ENCODE measurements around the gene SLC35E2B.

Gene SLC35E2B

DNA sequence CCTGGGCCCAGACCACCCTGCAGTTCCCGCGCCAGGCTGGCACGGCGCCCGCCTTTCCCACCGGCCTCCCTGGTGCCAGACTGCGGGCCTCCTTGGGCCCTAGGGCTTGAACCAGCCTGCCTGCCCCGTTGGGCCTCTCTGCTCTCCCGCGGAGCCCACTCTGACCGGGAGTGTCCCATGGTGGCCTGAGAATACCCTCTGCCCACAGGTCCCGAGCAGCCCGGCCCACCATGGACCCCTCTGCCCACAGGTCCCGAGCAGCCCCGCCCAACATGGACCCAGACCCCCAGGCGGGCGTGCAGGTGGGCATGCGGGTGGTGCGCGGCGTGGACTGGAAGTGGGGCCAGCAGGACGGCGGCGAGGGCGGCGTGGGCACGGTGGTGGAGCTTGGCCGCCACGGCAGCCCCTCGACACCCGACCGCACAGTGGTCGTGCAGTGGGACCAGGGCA is 69.4 kb downstream of the SLC35E2B start:
- no peak for DNase-seq

DNA sequence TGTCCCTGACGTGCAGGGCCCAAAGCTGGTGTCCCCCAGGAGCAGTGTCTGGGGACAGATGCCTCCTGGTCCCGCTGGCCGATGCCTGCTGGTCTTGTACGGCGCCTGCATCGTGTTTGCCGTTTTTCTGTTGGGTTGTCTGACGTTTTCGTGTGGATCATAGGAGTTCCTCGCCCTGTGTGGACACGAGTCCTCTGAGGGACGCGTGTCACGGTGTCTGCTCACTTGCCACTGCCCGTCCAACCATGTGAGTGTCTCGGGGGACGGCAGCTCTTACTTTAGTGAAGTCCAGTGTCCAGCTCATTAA is 69.9 kb downstream of the SLC35E2B start:
- no peak for DNase-seq

DNA sequence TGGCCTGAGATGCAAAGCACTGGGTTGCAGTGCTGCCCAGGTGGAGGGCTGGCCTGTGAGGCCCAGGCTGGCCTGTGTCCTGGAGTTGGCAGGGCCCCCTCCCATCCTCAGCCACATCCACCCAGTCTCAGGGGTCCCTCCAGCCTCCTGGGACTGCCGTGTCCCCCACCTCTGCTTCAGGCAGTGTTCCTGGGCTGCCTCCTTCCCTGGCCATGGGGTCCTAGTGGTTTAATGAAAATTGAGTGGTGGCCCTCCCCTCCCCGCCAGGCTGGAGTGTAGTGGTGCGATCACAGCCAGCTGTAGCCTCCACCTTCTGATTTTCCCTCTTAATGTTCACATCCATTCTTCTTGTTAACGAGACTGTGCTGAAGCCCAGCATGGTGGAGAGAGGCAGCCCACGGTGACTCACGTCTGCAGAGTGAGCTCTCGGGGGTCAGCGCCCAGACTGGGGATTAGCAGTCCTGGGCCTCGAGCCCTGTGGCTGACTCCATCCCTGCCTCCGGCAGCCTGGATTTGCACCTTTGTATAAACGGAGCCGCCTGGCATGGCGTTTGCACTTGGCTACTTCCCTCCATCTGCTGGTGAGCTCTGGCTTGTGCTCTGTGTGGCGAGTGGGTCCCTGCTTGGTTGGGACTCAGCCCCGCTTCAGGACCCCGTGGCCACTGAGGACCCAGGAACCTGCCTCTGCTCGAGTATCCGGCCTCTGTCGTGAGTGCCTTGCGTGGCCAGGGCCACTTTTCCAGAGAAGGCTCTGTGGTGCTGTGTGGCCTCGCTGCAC is 70.4 kb downstream of the SLC35E2B start:
- DNase-seq: no peak

DNA sequence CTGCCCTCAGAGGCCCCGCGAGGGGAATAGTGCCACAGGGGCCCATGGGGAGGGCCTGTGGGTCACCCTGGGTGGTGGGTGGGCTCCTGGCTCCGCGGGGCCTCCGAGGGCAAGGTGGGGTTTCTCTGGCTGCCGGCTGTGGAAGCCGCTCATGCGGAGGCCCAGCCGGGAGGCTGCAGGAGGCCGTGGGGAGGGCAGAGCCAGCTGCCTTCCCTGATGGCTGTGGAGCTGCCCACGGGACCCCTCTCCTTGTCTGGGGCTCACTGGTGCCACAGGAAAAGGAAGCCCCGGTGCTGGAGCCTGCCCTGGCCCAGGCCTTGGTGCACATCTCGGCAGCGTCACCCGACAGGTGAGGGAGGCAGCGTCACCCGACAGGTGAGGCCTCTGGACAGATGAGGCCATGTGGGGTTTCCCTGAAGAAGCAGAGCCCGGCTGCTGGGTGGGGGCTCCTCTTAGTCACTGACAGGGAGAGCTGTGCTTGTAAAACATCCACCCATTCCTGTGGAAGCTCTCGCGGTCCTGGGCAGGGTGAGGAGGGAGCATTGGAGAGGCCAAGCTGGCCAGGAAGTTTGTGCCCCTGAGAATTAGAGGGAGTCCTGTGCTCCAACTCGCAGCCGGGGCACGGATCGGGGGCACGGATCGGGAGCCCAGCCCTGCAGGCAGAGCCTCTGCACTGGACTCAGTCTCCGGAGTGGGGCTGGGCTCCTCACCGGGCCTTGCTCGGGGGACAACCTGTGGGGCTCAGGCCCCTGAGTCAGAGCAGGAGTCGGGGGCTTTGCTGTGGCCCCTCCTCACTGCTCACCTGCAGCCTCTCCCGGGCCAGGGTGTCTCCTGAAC is 71.2 kb downstream of the SLC35E2B start:
- no peak for DNase-seq

DNA sequence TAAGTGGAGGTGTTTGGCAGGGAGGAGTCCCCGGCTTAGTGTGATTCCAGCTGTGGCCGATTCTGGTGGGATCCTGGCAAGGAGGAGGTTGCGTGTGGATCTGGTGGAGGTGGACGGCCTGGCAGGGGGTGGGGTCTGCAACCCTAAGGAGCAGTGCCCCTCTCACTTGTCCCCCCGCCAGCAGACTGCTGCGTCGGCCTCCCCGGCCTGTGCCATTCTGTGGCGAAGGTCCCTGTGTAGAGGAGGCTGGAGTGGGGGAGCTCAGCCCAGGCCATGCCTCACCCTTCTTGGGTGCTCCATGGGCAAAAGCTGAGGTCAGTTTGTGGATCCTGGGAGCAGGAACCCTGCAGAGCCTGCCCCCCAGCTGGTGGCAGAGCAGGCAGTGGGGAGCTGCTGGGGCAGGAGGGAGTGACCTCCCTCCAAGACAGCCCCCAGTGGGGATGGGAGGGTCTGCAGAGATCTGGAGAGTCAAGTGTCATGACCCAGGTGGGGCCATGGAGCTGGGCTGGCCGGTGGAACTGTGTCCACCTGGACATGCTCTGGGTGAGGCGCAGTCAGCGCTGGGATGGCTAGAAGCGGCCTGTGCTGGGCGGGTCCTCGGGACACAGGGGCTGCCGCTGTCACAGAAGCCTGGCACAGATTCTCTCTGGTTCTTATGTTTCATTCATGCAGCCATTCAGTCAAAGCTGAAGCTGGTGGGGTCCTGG is 72.0 kb downstream of the SLC35E2B start:
- DNase-seq: no peak

DNA sequence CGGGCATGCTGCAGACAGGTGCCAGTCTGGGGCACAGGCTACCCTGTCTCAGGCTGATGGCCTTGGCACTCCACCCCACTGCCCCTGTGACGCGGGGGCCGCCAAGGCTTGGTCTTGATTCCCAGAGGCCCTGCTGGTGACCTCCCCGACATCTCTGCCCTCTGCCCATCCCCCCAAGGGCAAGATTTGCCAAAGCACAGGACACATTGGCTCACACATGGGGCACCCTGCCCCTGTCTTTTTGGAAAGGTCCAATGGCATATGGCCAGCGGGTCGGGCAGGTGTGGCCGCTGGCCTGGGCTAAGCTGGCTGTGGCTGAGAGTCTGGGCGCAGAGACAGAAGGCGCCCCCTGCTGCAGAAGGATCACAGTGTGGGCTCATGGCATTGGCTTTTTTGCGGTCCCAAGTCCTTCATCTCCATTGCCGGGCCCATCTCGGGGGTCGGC is 72.7 kb downstream of the SLC35E2B start:
- no peak for DNase-seq

DNA sequence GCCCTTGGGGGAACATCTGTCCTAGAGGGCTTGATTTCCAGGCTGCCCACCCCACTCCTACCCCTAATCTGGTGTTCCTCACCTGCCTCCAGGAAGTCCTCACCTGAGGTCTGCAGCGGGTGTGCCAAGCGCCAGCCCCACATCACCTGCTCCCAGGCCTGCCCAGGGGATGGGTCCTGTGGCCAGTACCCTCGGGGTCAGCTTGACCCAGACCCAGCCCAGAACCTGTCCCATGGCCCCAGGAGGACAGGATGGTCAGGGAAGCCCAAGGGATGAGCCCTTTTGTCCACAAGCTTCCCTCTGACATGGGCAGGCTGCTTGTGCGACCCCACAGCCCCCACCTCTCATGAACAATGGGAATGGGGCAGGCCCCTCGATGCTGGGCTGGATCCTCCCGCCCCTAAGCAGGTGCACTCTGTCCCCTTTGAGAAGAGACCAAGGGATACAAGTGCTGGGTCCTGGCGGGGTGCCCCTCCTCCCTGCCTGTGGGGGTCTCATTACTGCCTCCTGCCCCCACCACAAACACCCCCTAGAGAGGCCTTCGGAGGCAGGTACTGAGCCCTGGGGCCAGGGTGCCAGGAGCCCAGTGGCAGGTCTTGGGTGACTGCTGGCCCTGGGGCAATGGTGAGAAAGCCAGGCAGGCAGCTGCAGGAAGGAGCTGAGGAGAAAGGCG is 74.1 kb downstream of the SLC35E2B start:
- DNase-seq: no peak

DNA sequence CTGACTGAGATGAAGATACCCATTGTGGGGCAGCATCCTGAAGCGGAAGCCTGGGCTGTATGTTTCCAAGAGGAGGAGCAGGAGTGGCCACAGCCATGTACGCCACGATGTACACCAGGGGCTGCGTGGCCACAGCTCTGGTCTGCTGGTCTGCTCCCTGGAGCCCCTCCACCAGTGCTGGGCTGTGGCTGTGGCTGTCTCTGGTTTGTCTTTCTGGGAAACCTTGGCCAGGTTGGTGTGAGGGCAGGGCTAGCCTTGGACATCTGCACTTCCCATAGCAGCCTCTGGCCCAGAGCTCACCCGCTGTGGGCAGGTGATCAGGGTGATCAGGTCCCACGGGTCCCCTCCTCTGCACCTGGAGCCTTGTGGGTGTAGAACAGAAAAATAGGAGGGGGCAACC is 74.7 kb downstream of the SLC35E2B start:
- DNase-seq: no peak

DNA sequence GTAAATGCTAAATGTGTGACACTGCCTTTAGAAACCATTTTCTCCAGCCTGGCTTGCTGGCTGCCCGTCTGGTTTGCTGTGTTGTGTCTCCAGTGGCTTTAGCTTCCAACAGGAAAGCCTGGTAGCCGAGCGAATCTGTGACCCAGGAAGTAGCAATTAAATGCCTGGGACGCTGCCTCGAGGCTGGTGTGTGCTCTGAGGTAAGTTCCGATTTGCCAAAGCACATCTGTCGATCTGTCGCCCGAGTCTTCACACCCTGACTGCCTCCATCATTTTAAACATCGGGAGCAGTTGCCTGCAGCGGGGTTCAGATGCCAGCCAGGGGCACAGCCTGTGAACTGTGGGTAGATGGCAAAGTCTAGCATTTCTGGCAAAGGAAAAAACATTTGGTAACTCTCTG is 75.1 kb downstream of the SLC35E2B start:
- no peak for DNase-seq

DNA sequence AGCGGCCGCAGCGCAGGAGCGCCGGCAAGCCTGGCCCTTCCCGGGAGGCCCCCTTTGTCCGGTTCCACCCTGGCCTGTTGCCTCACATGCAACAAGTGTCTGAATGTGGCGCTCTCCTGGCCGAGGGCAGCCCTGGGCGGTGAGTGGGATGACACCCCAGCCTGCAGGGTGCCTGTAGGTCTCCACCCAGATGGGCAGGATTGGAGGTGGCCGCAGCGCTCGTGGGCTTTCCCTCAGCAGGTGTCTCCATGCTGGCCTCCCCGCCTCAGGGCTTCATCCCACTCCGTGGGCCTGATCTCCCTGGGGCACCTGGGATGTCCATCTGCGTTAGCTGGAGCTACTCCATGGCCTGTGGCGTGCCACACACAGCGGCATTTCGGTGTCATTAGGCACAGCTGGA is 75.8 kb downstream of the SLC35E2B start:
- no peak for DNase-seq

DNA sequence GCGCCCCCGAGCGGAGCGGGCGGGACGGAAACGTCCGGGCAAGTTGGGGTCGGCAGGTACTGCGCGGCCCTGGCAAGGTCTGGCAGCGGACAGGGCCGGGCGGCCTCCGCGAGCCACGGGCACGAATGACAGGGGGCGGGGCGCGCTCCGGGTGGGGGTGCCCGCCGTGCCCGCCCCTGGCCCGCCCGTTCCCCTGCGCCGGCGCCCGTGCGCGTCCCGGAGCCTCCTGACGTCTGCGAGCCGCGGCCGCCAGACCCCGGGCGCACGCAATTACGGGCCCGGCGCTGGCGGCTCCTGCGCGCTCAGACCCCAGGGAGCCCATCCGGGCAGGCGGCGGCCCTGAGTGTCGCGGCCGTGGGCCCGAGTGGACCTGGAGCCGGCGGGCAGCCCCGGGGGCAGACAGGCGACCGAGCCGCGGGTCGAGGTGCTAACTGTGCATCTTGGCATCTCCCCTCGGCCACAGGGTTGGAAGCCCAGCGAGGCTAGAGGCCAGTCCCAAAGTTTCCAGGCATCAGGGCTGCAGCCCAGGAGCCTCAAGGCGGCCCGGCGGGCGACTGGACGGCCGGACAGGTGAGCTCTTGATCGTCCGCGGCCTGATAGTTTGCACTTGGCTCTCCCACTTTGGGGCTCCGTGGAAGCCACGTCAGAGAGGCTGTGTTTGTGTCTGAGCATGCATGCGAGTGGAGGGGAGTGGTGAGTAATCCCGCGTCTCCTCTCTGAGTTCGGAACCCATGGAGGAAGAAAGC is 76.4 kb downstream of the SLC35E2B start:
- no peak for DNase-seq

DNA sequence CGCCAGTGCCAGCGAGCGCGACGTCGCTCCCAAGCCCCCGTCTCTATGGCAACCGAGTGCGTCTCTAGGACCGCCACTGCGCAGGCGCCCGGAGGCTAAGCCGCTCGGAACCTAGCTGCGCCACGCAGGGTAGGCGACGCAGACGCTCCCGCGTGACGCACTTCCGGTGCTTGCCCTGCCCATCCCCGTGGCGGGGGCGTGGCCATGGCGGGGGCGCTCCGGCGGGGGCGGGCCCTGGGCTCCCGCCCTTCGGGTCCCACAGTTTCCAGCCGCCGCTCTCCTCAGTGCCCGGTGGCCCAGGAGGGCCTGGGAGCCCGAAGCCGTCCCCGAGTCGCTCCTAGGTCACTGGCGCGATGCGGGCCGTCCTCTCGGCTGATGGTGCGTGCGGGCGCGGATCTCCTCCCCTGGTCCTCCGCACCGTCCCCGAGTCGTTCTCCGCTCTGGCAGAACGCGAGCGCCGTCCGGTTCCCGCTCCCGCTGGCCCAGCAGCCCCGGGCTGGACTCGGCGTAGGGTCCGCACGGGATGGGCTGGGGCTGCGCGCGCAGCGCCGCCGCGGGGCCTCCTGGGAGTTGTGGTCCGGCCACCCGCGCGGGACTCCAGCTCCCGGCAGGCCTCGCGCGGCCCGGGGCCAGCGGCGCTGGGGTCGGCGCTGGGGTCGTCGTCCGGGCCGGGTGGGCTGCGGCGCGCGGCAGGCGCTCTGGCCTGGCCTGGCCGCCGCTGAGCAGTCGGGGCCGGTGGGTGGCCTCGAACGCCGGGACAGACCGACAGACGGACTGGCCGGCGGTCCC is 77.1 kb downstream of the SLC35E2B start, which contains the start of gene MIB2:
Gene MIB2, plus strand, starts transcription at position 245 of the 789 bp plus-strand sequence. CDS start 7,953 bp downstream, outside the sequence.
- DNase-seq: peak; percentile 97

DNA sequence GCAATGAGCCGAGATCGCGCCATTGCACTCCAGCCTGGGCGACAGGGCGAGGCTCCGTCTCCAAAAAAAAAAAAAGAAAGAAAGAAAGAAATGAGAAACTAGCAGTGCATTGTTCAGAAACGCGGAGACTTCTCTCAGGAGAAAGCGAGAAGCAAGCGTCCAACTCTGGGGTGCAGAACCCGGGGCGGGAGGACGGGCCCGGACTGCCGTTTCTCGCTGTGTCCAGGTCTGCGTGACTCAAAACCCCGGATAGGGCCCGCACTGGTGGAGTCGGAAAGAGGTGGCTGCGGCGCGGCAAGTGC is 77.7 kb downstream of the SLC35E2B start:
- DNase-seq: no peak

DNA sequence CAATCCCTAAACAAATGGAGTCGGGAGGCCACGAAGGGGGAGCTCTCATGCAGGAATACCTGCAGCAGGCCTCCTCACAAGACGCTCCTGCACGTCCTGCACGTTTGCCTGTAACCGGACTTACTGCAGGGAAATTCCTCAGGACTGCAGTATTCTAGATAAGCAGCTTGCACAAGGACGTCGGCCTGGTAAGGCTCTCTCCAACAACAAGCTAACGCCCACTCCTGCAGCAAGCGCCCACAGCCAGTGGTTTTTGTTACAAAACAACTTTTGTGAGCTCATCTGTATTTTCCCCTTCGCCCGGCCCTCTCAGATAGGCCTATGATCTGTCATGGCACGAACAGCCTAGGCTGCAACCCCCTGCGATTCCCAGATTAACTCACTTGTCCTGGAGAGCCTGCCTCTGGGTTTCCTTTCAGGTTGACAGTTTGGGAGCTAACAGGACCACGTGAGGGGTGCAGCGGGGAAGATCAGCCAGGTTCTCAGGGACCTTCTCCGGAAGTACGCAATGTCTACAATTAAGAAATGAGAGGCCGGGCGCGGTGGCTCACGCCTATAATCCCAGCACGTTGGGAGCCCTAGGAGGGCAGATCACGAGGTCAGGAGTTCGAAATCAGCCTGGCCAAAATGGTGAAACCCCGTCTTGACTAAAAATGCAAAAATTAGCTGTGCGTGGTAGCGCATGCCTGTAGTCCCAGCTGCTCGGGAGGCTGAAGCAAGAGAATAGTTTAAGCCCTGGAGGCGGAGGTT is 78.2 kb downstream of the SLC35E2B start:
- peak; percentile 47 for DNase-seq

DNA sequence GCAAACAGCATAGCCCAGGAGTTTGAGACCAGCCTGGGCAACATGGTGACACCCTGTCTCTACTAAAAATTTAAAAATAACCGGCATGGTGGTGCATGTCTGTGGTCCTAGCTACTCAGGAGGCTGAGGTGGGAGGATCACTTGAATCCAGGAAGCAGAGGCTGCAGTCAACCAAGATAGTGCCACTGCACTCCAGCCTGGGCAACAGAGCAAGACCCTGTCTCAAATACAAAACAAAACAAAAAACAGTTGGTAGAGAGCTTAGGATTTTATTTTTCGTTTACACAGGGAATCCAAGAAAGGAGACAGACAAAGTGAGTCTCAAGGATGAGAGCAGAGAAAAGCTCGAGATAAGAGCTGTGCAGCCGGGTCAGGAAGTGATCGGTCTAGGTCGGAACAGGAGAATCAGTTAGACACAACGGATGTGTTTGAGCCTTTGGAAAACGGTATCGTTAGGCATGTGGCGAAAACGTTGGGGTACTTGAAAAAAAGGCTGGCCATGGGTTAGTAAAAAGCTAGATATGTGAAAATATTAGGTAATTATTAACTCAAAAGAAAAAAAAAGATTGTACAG is 79.0 kb downstream of the SLC35E2B start:
- DNase-seq: no peak

DNA sequence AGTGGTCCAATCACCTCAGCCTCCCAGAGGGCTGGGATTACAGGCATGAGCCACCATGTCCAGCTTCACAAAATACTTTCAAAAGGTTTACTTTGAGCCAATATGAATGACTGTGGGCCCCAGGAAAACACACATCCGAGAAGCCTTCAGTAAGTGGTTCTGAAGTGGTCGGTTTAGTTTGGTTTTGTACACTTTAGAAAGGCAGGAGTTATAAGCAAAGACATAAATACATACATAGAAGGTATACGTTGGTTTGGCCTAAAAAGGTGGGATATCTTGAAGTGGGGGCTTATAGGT is 80.5 kb downstream of the SLC35E2B start:
- no peak for DNase-seq

DNA sequence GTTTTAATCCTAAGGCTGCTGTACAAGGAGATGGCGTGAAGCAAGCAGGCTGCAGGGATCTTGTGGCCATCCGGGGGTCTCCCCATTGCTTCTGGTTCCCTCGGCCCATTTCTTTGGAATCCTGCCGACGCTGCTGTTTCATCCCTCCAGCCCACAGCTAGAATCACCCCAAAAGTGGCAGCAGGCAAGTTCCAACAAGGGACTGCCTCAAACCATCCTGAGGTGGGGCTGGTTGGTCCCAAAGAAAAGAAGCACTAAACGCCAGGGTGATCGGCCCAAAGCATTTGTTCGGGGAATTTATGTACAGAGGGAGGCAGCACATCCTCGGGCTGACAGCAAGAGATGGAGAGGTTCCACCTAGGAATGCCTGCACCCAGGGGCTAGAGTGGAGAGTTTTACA is 81.8 kb downstream of the SLC35E2B start:
- no peak for DNase-seq

DNA sequence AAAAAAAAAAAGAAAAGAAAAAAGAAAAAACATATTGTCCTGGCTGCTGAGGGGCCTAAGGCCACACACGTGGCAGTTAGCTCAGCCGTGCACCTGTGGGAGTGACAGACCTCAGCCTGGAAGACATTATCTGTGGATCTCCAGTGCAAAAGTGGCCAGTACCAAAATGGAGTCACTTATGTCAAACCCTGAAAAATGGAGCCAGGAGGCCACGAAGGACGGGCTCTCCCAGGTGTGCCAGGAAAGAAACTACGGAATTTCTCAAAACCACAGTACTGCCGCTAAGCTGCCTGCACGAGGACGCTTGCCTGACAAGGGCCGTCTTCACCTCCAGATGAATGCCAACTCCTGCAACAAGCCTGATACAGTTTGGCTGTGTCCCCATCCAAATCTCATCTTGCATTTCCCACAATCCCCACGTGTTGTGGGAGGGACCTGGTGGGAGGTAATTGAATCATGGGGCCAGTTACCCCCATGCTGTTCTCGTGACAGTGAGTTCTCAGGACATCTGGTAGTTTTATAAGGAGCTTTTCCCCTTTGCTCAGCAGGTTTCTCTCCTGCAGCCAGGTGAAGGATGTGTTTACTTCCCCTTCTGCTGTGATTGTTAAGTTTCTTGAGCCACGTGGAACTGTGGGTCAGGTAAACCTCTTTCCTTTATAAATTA is 82.6 kb downstream of the SLC35E2B start:
- no peak for DNase-seq
